Esophagus squamous epithelium (tissue), 5 donors: ENCODE measurements around the gene USP20. TPM values are rescaled to one million over a fixed set of nuclear protein-coding genes. Genes with fewer than 3 reads are reported as not detected.
A peak's percentile ranks its signal among the peaks of the same experiment; 100 is the strongest.

Experiments used
- DNase-seq: peaks from one replicate; lab custom pipeline; 2025; lab: John Stamatoyannopoulos, UW
- H3K27ac ChIP-seq, 4 donors: fragments of 200-600 bp; sonication (generic); one replicate each; pipeline ENCODE4 v1.5.1; 2016 to 2019; ENCODE audit warnings: mild to moderate bottlenecking in 1 of 4
- H3K27me3 ChIP-seq, 4 donors: fragments of 200-600 bp; sonication (generic); 1 replicate in 3 of 4; 2 replicates in 1 of 4; pipeline versions ENCODE4 v1.5.1 to v1.6.0; 2017 to 2021; ENCODE audit warnings: antibody characterized with exemption in 1 of 4
- H3K36me3 ChIP-seq, 3 donors: fragments of 200-600 bp; sonication (generic); one replicate each; pipeline ENCODE4 v1.5.1; 2016 to 2019
- H3K4me1 ChIP-seq, 3 donors: fragments of 200-600 bp; sonication (generic); one replicate each; pipeline ENCODE4 v1.5.1; 2017 to 2019
- H3K4me3 ChIP-seq, 4 donors: fragments of 200-600 bp; sonication (generic); 1 replicate in 3 of 4; 2 replicates in 1 of 4; pipeline ENCODE4 v1.5.1; 2016 to 2019; ENCODE audit warnings: mild to moderate bottlenecking in 2 of 4, moderate library complexity in 1 of 4
- H3K9me3 ChIP-seq, 3 donors: fragments of 200-600 bp; sonication (generic); one replicate each; pipeline ENCODE4 v1.5.1; 2016 to 2019
- POLR2A ChIP-seq, 4 donors: fragments of 450-650 bp; IDR thresholded peaks; one replicate each; pipeline ENCODE4 v1.6.1; 2017; ENCODE audit warnings: antibody characterized with exemption in 4 of 4, mild to moderate bottlenecking in 4 of 4, moderate library complexity in 3 of 4
- WGBS, 2 donors: methylation state at CpG; one replicate each; pipeline ENCODE4 v1.1.5; 2018; 5-methylcytosine and 5-hydroxymethylcytosine counted together
- intact Hi-C: fragments of 100-400 bp; cut with DNase I; formaldehyde crosslinking; loops from one replicate; pipeline ENCODE4 v1.15.0; 2022
- total RNA-seq, 4 donors: library from RNA; depleted of rRNA; stranded (reverse); fragments of >200 nt; gene quantifications; one replicate each; pipeline ENCODE4 v1.1.0, GENCODE V29; 2016
- TF ChIP-seq, protein P1 (sequence below), 6 experiments: fragments of 450-650 bp in 4 of 6; fragments of 200-600 bp in 2 of 6; sonication (generic) in 2 of 6; IDR thresholded peaks; one replicate each; pipeline ENCODE4 v1.5.1; 2016 to 2019; ENCODE audit warnings: antibody characterized with exemption in 6 of 6, mild to moderate bottlenecking in 4 of 6, moderate library complexity in 4 of 6
- donor health status: DM: yes; HTN: yes; CAD: no.

USP20 gene
- total RNA-seq, 4 donors from 2014 or later: 12.3 to 19.7 (median 13.6) TPM

DNA sequence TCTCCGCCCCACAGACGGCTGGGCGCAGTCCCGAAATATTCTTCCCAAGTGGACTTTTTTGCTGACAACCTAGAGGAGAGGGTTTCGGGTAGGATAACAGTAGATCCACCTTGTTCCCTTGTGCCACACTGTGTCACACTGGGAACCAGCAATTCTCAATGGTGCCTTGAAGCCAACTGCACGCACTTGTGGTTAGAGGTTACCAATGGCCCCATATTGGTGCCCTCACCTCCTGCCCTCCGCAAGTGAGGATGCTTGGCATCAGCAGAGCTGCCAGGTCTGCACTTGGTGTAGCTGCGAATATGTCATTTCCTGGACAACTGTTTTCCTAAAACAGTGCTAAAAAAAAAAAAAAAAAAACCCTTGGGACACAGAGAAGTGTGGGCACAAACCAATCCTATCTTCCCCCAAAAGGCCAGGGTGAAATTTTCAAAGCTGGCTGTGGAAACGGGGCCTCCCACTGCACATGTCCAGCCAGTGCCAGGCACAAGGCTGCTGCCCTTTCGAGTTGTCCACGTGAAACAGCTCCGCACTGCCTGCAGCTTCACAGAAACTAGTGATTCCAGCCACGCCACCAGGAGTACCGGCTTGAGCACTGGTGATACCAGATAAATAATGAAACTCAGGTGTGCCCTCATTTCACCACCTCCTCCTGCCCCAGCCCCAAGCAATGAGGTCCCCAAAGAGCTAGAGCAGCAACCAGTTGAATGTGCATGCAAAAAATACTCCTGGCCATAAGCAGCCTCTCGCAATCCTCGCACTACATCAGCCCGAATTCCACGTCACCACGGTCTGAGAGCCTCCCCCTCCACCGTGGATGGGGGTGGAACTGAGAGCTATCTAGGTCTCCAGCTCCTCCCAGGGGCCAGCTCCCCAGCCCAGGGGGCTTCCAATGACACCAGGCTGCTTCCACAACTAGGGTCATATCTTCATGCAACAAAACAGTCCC is 51.2 kb downstream of the USP20 start:
- Histone ChIP-seq H3K9me3 (no peaks in the 10 kb centered on the region), H3K27me3 (no peaks in the 10 kb centered on the region), H3K4me1 (peaks cover 41 to 80% (median 43%) of the 10 kb centered on the region in 3 donors), H3K4me3 (peak overlapping the region; percentile 15 to 65 (median 50)), H3K36me3 (peaks cover 3 to 21% (median 8%) of the 10 kb centered on the region in 3 donors), H3K27ac (peak overlapping the region; percentile 85 to 95 (median 95))
- WGBS, 2 donors: 23 to 36% methylated on average over 6 to 17 of the region's 20 CpGs
- TF ChIP-seq, protein P1, sequence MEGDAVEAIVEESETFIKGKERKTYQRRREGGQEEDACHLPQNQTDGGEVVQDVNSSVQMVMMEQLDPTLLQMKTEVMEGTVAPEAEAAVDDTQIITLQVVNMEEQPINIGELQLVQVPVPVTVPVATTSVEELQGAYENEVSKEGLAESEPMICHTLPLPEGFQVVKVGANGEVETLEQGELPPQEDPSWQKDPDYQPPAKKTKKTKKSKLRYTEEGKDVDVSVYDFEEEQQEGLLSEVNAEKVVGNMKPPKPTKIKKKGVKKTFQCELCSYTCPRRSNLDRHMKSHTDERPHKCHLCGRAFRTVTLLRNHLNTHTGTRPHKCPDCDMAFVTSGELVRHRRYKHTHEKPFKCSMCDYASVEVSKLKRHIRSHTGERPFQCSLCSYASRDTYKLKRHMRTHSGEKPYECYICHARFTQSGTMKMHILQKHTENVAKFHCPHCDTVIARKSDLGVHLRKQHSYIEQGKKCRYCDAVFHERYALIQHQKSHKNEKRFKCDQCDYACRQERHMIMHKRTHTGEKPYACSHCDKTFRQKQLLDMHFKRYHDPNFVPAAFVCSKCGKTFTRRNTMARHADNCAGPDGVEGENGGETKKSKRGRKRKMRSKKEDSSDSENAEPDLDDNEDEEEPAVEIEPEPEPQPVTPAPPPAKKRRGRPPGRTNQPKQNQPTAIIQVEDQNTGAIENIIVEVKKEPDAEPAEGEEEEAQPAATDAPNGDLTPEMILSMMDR (IDR thresholded peaks at IDR 0.05): no peak
- no peak for TF ChIP-seq POLR2A (IDR thresholded peaks at IDR 0.05)
- intact Hi-C loops: loop anchor here (5.0 to 10.0 kb wide), 2 partner anchors 156 to 348 kb away; partner anchors contain the start of gene FNBP1
- no peak for DNase-seq

DNA sequence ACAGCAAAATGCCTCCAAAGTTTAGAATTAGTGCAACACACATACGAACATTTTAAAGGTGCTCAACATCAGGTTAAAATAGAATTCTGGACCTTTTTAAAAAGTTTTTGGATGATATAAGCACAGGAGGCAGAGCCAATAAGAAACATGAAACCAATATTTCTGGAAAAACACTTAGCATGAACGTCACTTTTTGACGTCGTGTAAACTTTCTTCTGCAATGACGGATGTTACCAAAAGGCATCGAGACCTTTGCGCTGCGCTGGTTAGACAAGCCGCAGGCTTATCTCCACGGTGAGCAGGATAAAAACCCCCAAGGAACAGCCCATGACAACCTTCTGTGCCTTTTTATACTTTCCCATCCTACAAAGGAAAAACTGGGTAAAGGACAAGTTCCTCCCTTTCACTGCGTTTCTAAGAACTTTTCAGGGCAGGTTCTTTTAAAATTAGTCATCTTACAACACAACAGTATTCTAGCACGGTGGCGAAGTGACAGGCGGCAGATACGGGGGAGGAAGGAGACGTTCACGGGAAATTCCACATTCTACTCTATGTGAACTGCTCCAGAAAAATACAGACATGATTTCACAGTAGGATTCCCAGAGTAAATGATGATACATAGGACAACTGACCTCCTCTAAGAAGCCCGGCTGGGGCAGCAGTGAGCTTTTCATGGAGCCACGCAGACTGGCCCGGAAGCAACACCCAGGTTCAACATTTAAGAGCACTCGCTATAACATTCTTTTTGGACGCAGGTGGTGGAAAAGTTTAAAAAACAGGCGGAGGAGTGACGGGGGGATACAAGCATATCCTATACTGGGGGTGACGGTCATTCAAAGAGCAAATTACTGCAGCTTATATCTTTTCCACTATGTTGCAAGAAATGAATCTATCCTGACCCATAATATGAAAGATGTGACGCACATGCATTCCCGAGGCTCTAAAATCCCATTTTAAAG is 52.4 kb downstream of the USP20 start:
- Histone ChIP-seq H3K27me3 (no peaks in the 10 kb centered on the region), H3K4me3 (peak overlapping the region in 2 of 4 donors; percentile 21 to 32), H3K27ac (peak overlapping the region; percentile 85 to 95 (median 95)), H3K4me1 (peaks cover 41 to 88% (median 43%) of the 10 kb centered on the region in 3 donors), H3K9me3 (no peaks in the 10 kb centered on the region), H3K36me3 (peaks cover 0 to 21% (median 0%) of the 10 kb centered on the region in 3 donors)
- 54 to 56% methylated on average over 27 of the region's 27 CpGs for WGBS, 2 donors
- intact Hi-C loops: loop anchor here (5.0 to 10.0 kb wide), 2 partner anchors 155 to 347 kb away; partner anchors contain the start of gene FNBP1
- no peak for DNase-seq
- TF ChIP-seq POLR2A (IDR thresholded peaks at IDR 0.05): peak in 1 of 4 donors; percentile 33
- TF ChIP-seq, protein P1 (IDR thresholded peaks at IDR 0.05): no peak

GRCh38 chr9:129888293-129889121 is 53.2 kb downstream of the USP20 start:
- peak overlapping the region; percentile 83 to 95 (median 90) for H3K27ac ChIP-seq
- DNase-seq: peak; percentile 53
- 61 to 64% methylated on average over 17 to 23 of the region's 29 CpGs for WGBS, 2 donors
- H3K4me1 ChIP-seq: peaks cover 43 to 94% (median 46%) of the 10 kb centered on the region in 3 donors
- TF ChIP-seq, protein P1 (IDR thresholded peaks at IDR 0.05): no peak
- peak in 1 of 4 donors; percentile 54 for TF ChIP-seq POLR2A (IDR thresholded peaks at IDR 0.05)
- intact Hi-C loops: loop anchor here (5.0 to 10.0 kb wide), 2 partner anchors 154 to 346 kb away; partner anchors contain the start of gene FNBP1
- no peaks in the 10 kb centered on the region for H3K27me3 ChIP-seq
- H3K36me3 ChIP-seq: peaks cover 0 to 21% (median 0%) of the 10 kb centered on the region in 3 donors
- no peaks in the 10 kb centered on the region for H3K9me3 ChIP-seq
- peak overlapping the region in 2 of 4 donors; percentile 21 to 32 for H3K4me3 ChIP-seq

DNA sequence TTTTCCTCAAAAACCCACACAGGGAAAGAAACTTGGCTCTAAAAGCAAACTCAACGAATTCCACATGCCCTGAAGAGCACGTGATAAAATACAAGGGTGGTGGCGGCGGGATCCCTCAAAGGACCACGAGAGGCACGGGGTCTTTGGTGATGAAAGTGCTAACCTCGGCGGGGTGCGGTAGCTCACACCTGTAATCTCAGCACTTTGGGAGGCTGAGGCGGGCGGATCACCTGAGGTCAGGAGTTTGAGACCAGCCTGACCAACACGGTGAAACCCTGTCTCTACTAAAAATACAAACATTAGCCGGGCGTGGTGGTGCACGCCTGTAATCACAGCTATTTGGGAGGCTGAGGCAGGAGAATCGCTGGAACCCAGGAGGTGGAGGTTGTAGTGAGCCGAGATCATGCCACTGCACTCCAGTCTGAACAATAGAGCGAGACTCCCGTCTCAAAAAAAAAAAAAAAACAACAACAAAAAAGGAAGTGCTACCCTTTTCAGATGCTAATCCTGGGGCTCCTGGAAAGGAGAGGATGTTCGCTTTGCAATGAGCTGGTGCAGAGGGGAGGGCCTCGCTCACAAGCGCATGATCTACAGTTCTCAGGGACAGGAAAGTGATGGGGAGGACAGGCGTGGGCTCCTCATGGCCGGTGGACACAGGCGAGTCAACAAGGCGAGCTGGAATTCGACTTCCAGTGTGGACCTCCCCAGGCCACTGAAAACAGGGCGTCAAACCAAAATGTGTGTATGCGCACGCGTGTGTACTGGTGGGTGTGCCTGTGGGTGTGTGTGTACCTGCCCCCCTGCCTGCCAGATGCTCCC is 54.1 kb downstream of the USP20 start:
- Histone ChIP-seq H3K36me3 (peaks cover 0 to 27% (median 0%) of the 10 kb centered on the region in 3 donors), H3K4me1 (peaks cover 37 to 91% (median 38%) of the 10 kb centered on the region in 3 donors), H3K4me3 (no peak overlapping the region), H3K27me3 (no peaks in the 10 kb centered on the region), H3K9me3 (no peaks in the 10 kb centered on the region), H3K27ac (peak overlapping the region; percentile 85 to 95 (median 91))
- no peak for TF ChIP-seq POLR2A (IDR thresholded peaks at IDR 0.05)
- TF ChIP-seq, protein P1 (IDR thresholded peaks at IDR 0.05): no peak
- no peak for DNase-seq
- 76 to 77% methylated on average over 23 to 25 of the region's 31 CpGs for WGBS, 2 donors
- intact Hi-C loops: loop anchor here (5.0 to 10.0 kb wide), 2 partner anchors 153 to 345 kb away; partner anchors contain the start of gene FNBP1
